Tongue (tissue), 2 donors: Measurements from ENCODE around the gene RETSAT. TPM values are rescaled to one million over a fixed set of nuclear protein-coding genes. Genes with fewer than 3 reads are reported as not detected.
"Not testable (repeated sequence)": the region's sequence is repeated elsewhere in the genome, so short reads cannot be mapped to it uniquely, and the experiment has no call there.

Experiments used
- DNase-seq: peaks from one replicate; pipeline ENCODE4 v3.0.0-alpha.2; 2015
- total RNA-seq: library from RNA; depleted of rRNA; stranded (reverse); fragments of >200 nt; gene quantifications from one replicate; pipeline ENCODE4 v1.2.3, GENCODE V29; 2014

Gene RETSAT
- total RNA-seq, 1 donor from 2014 or later = 20.6 TPM

GRCh38 chr2:85330839-85331636, 23.3 kb downstream of the RETSAT start:
- no peak for DNase-seq

GRCh38 chr2:85329701-85330100, 24.6 kb downstream of the RETSAT start:
- not testable (repeated sequence) for DNase-seq

GRCh38 chr2:85329181-85329651, 25.1 kb downstream of the RETSAT start:
- no peak for DNase-seq

- DNase-seq = peak; percentile 98
Measured at GRCh38 chr2:85327822-85328617, 26.3 kb downstream of the RETSAT start, which contains the start of gene TGOLN2. TGOLN2 (minus strand) TSS chr2:85327989; CDS start chr2:85327962, 27 bp downstream.

GRCh38 chr2:85327160-85327821, 27.0 kb downstream of the RETSAT start:
- DNase-seq = peak; percentile 67

- DNase-seq = no peak
Measured at GRCh38 chr2:85326406-85327159, 27.7 kb downstream of the RETSAT start.

GRCh38 chr2:85325466-85325811, 28.9 kb downstream of the RETSAT start:
- DNase-seq = no peak

- no peak for DNase-seq
Measured at GRCh38 chr2:85324639-85325465, 29.5 kb downstream of the RETSAT start.

- DNase-seq = not testable (repeated sequence)
Measured at GRCh38 chr2:85323988-85324367, 30.4 kb downstream of the RETSAT start.

- no peak for DNase-seq
Measured at GRCh38 chr2:85323351-85323987, 30.9 kb downstream of the RETSAT start.

- no peak for DNase-seq
Measured at GRCh38 chr2:85319796-85320195, 34.5 kb downstream of the RETSAT start.

GRCh38 chr2:85318222-85319074, 35.9 kb downstream of the RETSAT start:
- peak; percentile 84 for DNase-seq

- not testable (repeated sequence) for DNase-seq
Measured at GRCh38 chr2:85315921-85316320, 38.4 kb downstream of the RETSAT start.

- no peak for DNase-seq
Measured at GRCh38 chr2:85314884-85315242, 39.5 kb downstream of the RETSAT start.

- DNase-seq = no peak
Measured at GRCh38 chr2:85312404-85312803, 41.9 kb downstream of the RETSAT start.

GRCh38 chr2:85310330-85310729, 44.0 kb downstream of the RETSAT start:
- DNase-seq = no peak

GRCh38 chr2:85309699-85310321, 44.5 kb downstream of the RETSAT start:
- no peak for DNase-seq

- DNase-seq = peak; percentile 88
Measured at GRCh38 chr2:85308896-85309555, 45.3 kb downstream of the RETSAT start.

GRCh38 chr2:85308201-85308600, 46.1 kb downstream of the RETSAT start:
- DNase-seq = no peak
